LNCAP (cell line): ENCODE data around the gene NKIRAS2.

ENCODE experiments used
- TF ChIP-seq, protein P1 (sequence below): fragments of 450-650 bp; IDR thresholded peaks from 2 replicates; pipeline ENCODE4 v1.5.1; 2017; ENCODE audit warnings: mild to moderate bottlenecking

Gene NKIRAS2

DNA sequence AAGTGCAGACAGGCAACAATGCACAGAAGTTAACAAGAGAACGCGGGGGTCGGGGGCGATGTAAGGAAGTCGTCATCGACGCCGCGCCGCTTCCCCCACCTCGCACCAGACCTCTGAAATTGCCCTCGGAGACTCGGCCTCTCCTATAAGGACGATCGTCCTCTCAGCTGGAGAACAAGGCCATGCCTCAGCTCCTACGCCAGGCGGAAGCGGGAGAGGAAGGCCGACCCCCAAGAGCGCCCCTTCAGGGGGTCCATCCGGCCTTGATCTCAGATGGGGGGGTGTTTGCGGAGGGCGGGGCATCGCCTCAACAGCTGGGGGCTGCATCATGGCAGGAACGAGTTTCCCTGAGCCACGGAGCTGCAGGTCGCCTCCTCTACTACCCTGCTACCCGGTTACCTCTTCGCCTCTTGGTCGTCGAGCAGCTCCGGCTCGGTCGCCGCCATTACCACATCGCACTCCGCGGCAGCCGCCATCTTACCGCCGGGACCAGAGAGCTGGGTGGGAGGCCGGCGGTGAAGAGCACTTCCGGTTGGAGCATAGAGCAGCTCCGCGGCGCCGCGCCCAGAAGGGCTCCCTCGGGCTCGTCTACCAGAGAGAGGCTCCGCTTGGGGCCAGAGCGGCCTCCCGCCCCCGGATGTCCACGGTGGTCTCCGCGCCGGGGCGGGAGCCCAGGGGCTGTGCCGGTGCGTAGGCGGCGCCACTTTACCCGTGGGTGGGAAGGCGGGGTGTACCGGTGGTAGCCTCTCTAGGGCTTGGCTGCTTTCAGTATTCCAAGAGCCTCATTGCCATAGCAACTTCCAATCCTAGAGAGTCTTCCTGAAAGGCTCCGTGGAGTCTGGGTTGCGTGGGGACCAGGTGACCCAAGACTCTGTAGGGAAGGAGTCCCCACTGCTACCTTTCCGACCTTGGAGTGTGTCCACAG is 2.7 kb upstream of the NKIRAS2 start, which contains the start of gene DNAJC7:
TSS of gene DNAJC7 (minus strand) at position 499 of the 925 bp plus-strand sequence. CDS start at position 476, 23 bp downstream.
- TF ChIP-seq, protein P1, sequence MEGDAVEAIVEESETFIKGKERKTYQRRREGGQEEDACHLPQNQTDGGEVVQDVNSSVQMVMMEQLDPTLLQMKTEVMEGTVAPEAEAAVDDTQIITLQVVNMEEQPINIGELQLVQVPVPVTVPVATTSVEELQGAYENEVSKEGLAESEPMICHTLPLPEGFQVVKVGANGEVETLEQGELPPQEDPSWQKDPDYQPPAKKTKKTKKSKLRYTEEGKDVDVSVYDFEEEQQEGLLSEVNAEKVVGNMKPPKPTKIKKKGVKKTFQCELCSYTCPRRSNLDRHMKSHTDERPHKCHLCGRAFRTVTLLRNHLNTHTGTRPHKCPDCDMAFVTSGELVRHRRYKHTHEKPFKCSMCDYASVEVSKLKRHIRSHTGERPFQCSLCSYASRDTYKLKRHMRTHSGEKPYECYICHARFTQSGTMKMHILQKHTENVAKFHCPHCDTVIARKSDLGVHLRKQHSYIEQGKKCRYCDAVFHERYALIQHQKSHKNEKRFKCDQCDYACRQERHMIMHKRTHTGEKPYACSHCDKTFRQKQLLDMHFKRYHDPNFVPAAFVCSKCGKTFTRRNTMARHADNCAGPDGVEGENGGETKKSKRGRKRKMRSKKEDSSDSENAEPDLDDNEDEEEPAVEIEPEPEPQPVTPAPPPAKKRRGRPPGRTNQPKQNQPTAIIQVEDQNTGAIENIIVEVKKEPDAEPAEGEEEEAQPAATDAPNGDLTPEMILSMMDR = no peak

DNA sequence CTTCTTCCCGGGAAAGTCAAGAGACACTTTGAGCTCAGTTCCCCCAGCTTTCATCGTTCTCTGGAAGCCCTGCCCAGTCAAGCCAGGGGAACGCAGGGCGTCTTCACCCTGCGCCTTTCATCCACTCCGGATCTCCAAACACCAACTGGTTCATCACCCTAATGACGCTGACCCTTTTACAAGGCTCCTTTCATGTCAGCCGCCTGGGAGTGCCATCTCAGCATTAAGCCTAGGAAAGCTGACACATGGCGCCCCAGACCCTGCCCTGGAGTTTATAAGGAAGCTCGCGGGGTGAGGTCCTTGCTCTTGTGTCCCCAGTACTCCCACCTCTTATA is 2.1 kb upstream of the NKIRAS2 start:
- TF ChIP-seq, protein P1 = no peak

DNA sequence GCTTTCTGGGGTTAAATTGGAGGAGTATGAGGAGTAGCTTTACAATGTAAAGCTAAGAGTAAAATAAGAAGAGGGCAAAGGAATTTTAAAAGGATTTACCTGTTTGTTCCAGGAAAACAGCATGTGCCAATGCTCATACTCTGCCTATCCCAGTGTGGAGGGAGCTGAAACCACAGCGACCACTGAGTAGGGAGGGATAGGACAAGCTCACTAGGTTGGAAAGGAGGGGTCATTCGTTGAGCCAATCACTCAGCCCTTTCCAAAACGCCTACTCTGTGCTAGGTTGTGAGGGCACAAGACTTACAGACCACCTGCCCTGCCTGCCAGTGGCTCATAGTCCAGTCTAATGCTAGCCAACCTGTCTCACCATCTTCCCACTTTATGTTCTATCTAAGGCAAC is 1.6 kb upstream of the NKIRAS2 start:
- TF ChIP-seq, protein P1 = no peak

DNA sequence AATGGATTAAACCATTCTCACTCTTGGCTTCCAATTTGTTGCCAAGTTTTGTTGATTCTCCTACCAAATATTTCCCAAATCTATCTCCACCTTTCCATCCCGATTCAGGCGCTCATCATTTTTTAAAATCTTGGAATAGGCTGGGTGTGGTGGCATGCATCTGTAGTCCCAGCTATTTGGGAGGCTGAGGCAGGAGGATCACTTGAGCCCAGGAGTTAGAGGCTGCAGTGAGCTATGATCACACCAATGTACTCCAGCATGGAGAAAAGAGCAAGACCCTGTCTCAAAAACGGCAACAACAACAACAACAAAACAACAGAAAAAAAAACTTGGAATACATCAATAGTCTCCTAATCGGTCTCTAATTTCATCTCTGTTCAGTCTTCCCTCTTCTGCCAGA is 902 bp upstream of the NKIRAS2 start:
- TF ChIP-seq, protein P1 = no peak

DNA sequence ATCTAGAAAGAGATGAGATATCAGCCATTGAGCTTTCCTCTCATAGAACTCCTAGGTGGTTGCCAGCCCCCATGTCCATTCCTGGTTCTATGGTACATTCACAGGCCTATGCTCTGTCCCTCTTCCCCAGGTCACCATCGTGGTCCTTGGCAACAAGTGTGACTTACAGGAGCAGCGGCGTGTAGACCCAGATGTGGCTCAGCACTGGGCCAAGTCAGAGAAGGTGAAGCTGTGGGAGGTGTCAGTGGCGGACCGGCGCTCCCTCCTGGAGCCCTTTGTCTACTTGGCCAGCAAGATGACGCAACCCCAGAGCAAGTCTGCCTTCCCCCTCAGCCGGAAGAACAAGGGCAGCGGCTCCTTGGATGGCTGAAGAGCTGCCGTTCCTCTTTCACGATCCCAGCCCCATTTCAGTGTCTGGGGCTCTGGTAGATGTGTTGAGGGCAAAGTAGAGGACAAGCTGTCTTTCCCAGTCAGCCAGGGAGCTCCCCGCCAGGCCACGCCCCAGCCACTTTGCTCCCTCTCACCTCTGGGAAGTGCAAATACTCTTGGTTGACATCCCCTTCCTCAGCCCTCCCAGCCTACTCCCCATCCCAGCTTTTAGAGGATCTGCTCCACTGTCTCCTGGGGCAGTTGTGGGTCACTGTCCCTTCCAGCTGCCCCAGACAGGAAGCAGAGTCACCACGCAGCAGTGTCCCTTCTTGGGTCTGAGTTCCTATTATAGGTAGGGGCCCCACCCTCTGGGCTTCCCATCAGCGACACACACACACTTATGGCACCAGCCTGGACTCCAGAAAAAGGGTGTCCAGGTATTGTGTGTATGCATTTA is 3.8 kb downstream of the NKIRAS2 start:
- TF ChIP-seq, protein P1 = no peak

DNA sequence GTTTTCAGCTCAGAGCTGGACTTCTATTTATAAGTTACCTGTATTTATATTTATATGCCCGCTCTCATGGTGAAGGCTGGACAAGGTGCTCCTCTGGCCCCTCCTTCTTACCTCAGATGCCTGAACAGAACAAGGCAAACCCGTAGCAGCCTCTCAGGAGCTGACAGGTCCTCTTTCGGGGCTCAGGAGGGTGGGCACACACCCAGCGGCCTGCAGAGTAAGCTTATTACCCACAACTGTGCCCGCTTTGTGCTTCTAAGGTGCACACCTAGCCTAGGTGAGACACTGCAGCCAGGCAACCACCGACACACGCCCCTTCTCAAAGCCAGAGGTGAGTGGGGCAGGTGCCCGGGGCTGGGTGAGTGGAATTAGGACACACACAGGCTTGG is 5.3 kb downstream of the NKIRAS2 start:
- TF ChIP-seq, protein P1 = 0 out of 2 replicates have a peak, but pooled peaks have one; percentile 3

DNA sequence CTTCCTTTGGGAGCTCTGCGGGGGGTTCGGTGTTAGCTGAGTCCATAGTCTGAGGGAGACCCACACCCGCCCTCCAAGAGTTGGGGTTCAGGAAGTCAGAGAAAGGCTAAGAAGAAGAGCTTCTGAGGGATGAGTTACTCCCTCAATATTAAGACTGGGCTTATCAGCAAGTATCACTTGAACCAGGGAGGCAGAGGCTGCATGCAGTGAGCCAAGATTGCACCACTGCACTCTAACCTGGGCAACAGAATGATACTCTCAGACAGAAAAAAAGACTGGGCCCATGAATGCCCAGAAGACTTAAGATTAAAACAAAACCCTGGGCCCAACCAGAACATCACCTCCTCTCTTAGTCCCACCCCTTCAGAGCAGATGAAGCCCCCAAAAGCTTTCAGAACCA is 6.0 kb downstream of the NKIRAS2 start:
- TF ChIP-seq, protein P1 = no peak
